ENCODE data around the gene TRIM33. TPM values are rescaled to one million over a fixed set of nuclear protein-coding genes. Genes with fewer than 3 reads are reported as not detected.

TRIM33 gene
- total and polyA plus RNA-seq, 2 of the 13 experiments (the other 11 are each of a cell fraction or from before 2014, with no cell fraction given), result 35.5 to 42.2 TPM

DNA sequence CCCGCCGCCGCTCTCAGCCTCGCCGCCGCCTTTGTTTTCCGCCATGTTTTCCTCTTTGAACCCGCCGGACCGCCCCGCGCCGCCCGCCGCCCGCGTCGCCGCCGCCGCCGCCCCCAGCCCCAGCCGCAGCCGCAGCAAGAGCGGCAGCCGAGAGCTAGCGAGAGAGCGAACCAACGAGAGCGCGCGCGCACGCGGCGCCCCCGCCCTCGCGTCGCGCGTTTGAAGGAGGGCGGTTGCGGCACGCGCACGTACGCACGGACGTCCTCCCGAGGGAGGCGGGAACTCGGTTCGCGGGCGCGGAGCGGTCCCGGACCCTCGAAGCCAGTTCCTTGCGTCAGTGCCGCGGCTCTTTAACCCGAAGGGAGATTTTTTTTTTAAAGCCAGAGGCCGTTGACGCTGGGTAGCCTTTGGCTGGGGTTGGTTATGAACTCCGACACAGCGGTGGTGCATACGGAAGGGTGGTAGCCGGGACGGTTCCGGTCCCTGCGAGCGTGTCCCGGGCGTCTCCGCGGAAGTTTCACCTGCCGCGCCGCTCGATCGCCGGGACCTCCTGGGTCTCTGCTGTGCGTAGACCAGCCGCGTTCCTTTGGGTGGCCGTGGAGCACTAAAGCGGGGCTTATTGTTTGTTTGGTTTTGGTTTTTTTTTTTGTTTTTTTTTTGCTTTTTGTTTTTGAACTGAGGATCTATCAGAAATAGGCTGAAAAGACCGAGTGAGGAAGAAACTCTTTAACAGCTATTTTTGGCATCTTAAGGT lies at the start of gene TRIM33 (continued):
- TF ChIP-seq CENPT (CRISPR knock-in tag; IDR thresholded peaks at IDR 0.05; ENCODE audit: low read depth), result no peak
- TF ChIP-seq, protein P1, sequence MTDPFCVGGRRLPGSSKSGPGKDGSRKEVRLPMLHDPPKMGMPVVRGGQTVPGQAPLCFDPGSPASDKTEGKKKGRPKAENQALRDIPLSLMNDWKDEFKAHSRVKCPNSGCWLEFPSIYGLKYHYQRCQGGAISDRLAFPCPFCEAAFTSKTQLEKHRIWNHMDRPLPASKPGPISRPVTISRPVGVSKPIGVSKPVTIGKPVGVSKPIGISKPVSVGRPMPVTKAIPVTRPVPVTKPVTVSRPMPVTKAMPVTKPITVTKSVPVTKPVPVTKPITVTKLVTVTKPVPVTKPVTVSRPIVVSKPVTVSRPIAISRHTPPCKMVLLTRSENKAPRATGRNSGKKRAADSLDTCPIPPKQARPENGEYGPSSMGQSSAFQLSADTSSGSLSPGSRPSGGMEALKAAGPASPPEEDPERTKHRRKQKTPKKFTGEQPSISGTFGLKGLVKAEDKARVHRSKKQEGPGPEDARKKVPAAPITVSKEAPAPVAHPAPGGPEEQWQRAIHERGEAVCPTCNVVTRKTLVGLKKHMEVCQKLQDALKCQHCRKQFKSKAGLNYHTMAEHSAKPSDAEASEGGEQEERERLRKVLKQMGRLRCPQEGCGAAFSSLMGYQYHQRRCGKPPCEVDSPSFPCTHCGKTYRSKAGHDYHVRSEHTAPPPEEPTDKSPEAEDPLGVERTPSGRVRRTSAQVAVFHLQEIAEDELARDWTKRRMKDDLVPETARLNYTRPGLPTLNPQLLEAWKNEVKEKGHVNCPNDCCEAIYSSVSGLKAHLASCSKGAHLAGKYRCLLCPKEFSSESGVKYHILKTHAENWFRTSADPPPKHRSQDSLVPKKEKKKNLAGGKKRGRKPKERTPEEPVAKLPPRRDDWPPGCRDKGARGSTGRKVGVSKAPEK (CRISPR knock-in tag; IDR thresholded peaks at IDR 0.05; ENCODE audit: borderline replicate concordance), result no peak
- TF ChIP-seq HDAC6 (IDR thresholded peaks at IDR 0.05; ENCODE audit: low read depth, low read length), result no peak
- no peak for TF ChIP-seq NFIB (CRISPR knock-in tag; IDR thresholded peaks at IDR 0.05; ENCODE audit: borderline replicate concordance)
- no peak for TF ChIP-seq PPARG (CRISPR knock-in tag; conservative IDR thresholded peaks at IDR 0.05)
- TF ChIP-seq NR2F6 (IDR thresholded peaks at IDR 0.05), result no peak
- TF ChIP-seq NR2F6 (CRISPR knock-in tag; IDR thresholded peaks at IDR 0.05), result peak; percentile 34; the same call in 1 of the 2 replicates
- TF ChIP-seq SAP130 (CRISPR knock-in tag; IDR thresholded peaks at IDR 0.05; ENCODE audit: low read depth), result peak; percentile 80
- TF ChIP-seq, protein P2, sequence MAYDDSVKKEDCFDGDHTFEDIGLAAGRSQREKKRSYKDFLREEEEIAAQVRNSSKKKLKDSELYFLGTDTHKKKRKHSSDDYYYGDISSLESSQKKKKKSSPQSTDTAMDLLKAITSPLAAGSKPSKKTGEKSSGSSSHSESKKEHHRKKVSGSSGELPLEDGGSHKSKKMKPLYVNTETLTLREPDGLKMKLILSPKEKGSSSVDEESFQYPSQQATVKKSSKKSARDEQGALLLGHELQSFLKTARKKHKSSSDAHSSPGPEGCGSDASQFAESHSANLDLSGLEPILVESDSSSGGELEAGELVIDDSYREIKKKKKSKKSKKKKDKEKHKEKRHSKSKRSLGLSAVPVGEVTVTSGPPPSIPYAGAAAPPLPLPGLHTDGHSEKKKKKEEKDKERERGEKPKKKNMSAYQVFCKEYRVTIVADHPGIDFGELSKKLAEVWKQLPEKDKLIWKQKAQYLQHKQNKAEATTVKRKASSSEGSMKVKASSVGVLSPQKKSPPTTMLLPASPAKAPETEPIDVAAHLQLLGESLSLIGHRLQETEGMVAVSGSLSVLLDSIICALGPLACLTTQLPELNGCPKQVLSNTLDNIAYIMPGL (CRISPR knock-in tag; IDR thresholded peaks at IDR 0.05; ENCODE audit: borderline replicate concordance in 1 of 2, low read depth in 1 of 2), result peak; percentile 78 to 79; a peak in 3 of 4 replicates
- peak; percentile 98 for TF ChIP-seq ZBTB14 (CRISPR knock-in tag; IDR thresholded peaks at IDR 0.05)
- no peak for TF ChIP-seq ZNF7 (CRISPR knock-in tag; IDR thresholded peaks at IDR 0.05)
- TF ChIP-seq HNRNPLL (IDR thresholded peaks at IDR 0.05; ENCODE audit: low read depth, low read length, poor library complexity, severe bottlenecking), result peak; percentile 81
- no peak for TF ChIP-seq ZNF441 (CRISPR knock-in tag; IDR thresholded peaks at IDR 0.05; ENCODE audit: borderline replicate concordance)
- peak; percentile 82; the same call in 1 of the 2 replicates for TF ChIP-seq KDM3A (CRISPR knock-in tag; IDR thresholded peaks at IDR 0.05; ENCODE audit: low read depth)
- TF ChIP-seq NCOA2 (CRISPR knock-in tag; IDR thresholded peaks at IDR 0.05), result 0 out of 2 replicates have a peak, but pooled peaks have one; percentile 46
- TF ChIP-seq KAT7 (CRISPR knock-in tag; IDR thresholded peaks at IDR 0.05; ENCODE audit: borderline replicate concordance), result peak; percentile 47; the same call in 1 of the 2 replicates
- peak; percentile 13 for TF ChIP-seq RBM39 (IDR thresholded peaks at IDR 0.05; ENCODE audit: low read depth, low read length, poor library complexity, severe bottlenecking)
- 0 out of 2 replicates have a peak, but pooled peaks have one; percentile 68 for TF ChIP-seq ZBTB26 (CRISPR knock-in tag; IDR thresholded peaks at IDR 0.05; ENCODE audit: borderline replicate concordance)
- TF ChIP-seq NFE2L2 (IDR thresholded peaks at IDR 0.05; ENCODE audit: low read length), result no peak
- TF ChIP-seq BHLHE40 (IDR thresholded peaks at IDR 0.05; ENCODE audit: low read length), result peak; percentile 44; the same call in 1 of the 2 replicates
- TF ChIP-seq, protein P3, sequence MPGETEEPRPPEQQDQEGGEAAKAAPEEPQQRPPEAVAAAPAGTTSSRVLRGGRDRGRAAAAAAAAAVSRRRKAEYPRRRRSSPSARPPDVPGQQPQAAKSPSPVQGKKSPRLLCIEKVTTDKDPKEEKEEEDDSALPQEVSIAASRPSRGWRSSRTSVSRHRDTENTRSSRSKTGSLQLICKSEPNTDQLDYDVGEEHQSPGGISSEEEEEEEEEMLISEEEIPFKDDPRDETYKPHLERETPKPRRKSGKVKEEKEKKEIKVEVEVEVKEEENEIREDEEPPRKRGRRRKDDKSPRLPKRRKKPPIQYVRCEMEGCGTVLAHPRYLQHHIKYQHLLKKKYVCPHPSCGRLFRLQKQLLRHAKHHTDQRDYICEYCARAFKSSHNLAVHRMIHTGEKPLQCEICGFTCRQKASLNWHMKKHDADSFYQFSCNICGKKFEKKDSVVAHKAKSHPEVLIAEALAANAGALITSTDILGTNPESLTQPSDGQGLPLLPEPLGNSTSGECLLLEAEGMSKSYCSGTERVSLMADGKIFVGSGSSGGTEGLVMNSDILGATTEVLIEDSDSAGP (CRISPR knock-in tag; IDR thresholded peaks at IDR 0.05; ENCODE audit: borderline replicate concordance), result peak; percentile 87
